Testis (tissue), 3 donors: ENCODE results near the gene PAWR. TPM values are rescaled to one million over a fixed set of nuclear protein-coding genes. Genes with fewer than 3 reads are reported as not detected.
"Not testable (repeated sequence)": the region's sequence is repeated elsewhere in the genome, so short reads cannot be mapped to it uniquely, and the experiment has no call there.

Experiments used
- DNase-seq: peaks from one replicate; pipeline ENCODE4 v3.0.0-alpha.2; 2019
- H3K27ac ChIP-seq, 2 donors: fragments of 200-600 bp; sonication (generic); one replicate each; pipeline ENCODE4 v1.5.1; 2019
- H3K27me3 ChIP-seq: fragments of 200-600 bp; sonication (generic); one replicate; pipeline ENCODE4 v1.5.1; 2019
- H3K36me3 ChIP-seq: fragments of 200-600 bp; sonication (generic); one replicate; pipeline ENCODE4 v1.5.1; 2017; ENCODE audit warnings: low read depth; ENCODE audit errors: missing control alignments
- H3K4me1 ChIP-seq: fragments of 200-600 bp; sonication (generic); one replicate; pipeline ENCODE4 v1.5.1; 2019
- H3K4me3 ChIP-seq, 2 donors: fragments of 200-600 bp; sonication (generic); one replicate each; pipeline ENCODE4 v1.5.1; 2017 to 2019
- H3K9me3 ChIP-seq: fragments of 200-600 bp; sonication (generic); one replicate; pipeline ENCODE4 v1.5.1; 2017
- CTCF ChIP-seq, 3 experiments: fragments of 450-650 bp in 2 of 3; fragments of 200-600 bp in 1 of 3; sonication (generic) in 1 of 3; IDR thresholded peaks; one replicate each; pipeline ENCODE4 v1.5.1; 2016 to 2019; ENCODE audit warnings: antibody characterized with exemption in 3 of 3, mild to moderate bottlenecking in 2 of 3, moderate library complexity in 1 of 3
- POLR2A ChIP-seq: fragments of 450-650 bp; IDR thresholded peaks from one replicate; pipeline ENCODE4 v1.6.1; 2017; ENCODE audit warnings: antibody characterized with exemption, mild to moderate bottlenecking, moderate library complexity
- whole genome bisulfite sequencing, 2 donors: methylation state at CpG; one replicate each; pipeline ENCODE4 v1.1.5; 2018; 5-methylcytosine and 5-hydroxymethylcytosine counted together
- intact Hi-C: fragments of 100-400 bp; cut with DNase I; formaldehyde crosslinking; loops from one replicate; pipeline ENCODE4 v1.15.1; 2023; ENCODE audit warnings: low total_unique reads
- polyA plus RNA-seq: library from polyadenylated mRNA; stranded (reverse); fragments of 350-450 nt; fragmentation: Illumina TruSeq; extraction: RNeasy Lipid Tissue Mini Kit (QIAGEN cat#74804); gene quantifications from one replicate; pipeline ENCODE4 v1.2.3, GENCODE V29; 2014; ENCODE audit warnings: low read depth, low replicate concordance; ENCODE audit not compliant: insufficient read depth
- total RNA-seq, 2 donors: library from RNA; depleted of rRNA; stranded (reverse); fragments of >200 nt; gene quantifications; one replicate each; pipeline ENCODE4 v1.2.3, GENCODE V29; 2016

PAWR gene
- total and polyA plus RNA-seq, 3 donors from 2014 or later: 37.2 to 59.2 (median 50.2) TPM

GRCh38 chr12:79566452-79567174 is 124.2 kb downstream of the PAWR start:
- H3K36me3 ChIP-seq: no peaks in the 10 kb centered on the region
- DNase-seq: no peak
- no peak for TF ChIP-seq POLR2A
- no peak for TF ChIP-seq CTCF (IDR thresholded peaks at IDR 0.05)
- H3K9me3 ChIP-seq: no peaks in the 10 kb centered on the region
- no peaks in the 10 kb centered on the region for H3K27me3 ChIP-seq
- WGBS, 2 donors: 56 to 67% methylated on average over 4 of the region's 4 CpGs
- H3K4me1 ChIP-seq: no peaks in the 10 kb centered on the region
- H3K4me3 ChIP-seq: no peak overlapping the region
- H3K27ac ChIP-seq: peak overlapping the region in 1 of 2 donors; percentile 39
- intact Hi-C loops: no loop called here

- H3K27me3 ChIP-seq, H3K4me3 ChIP-seq, H3K9me3 ChIP-seq, H3K4me1 ChIP-seq, intact Hi-C loops, H3K36me3 ChIP-seq, H3K27ac ChIP-seq, DNase-seq: not testable (repeated sequence)
- WGBS, 2 donors: 96 to 98% methylated on average over 7 to 29 of the region's 29 CpGs
Measured at GRCh38 chr12:79564727-79565350, 125.9 kb downstream of the PAWR start.

- Histone ChIP-seq H3K36me3 (no peaks in the 10 kb centered on the region), H3K4me3 (no peak overlapping the region), H3K27me3 (no peaks in the 10 kb centered on the region), H3K4me1 (peaks cover 19% of the 10 kb centered on the region), H3K9me3 (no peaks in the 10 kb centered on the region), H3K27ac (no peak overlapping the region)
- intact Hi-C loops: no loop called here
- TF ChIP-seq POLR2A: no peak
- no peak for TF ChIP-seq CTCF (IDR thresholded peaks at IDR 0.05)
- WGBS, 2 donors: 65 to 93% methylated on average over 3 of the region's 3 CpGs
- DNase-seq: no peak
Measured at GRCh38 chr12:79563021-79563740, 127.6 kb downstream of the PAWR start.

- H3K27ac ChIP-seq: no peak overlapping the region
- no peaks in the 10 kb centered on the region for H3K9me3 ChIP-seq
- H3K4me1 ChIP-seq: peaks cover 19% of the 10 kb centered on the region
- H3K4me3 ChIP-seq: no peak overlapping the region
- DNase-seq: no peak
- intact Hi-C loops: no loop called here
- WGBS, 2 donors: 96 to 99% methylated on average over 9 to 32 of the region's 35 CpGs
- TF ChIP-seq POLR2A (no peak), CTCF (IDR thresholded peaks at IDR 0.05) (no peak)
- H3K36me3 ChIP-seq: no peaks in the 10 kb centered on the region
- no peaks in the 10 kb centered on the region for H3K27me3 ChIP-seq
Measured at GRCh38 chr12:79561401-79562132, 129.2 kb downstream of the PAWR start.
